Measurements from ENCODE around the gene JPH4. TPM values are rescaled to one million over a fixed set of nuclear protein-coding genes. Genes with fewer than 3 reads are reported as not detected.

The JPH4 gene
- total and polyA plus RNA-seq, 3 donors from 2014 or later, result 3.4 to 3.9 (median 3.6) TPM

DNA sequence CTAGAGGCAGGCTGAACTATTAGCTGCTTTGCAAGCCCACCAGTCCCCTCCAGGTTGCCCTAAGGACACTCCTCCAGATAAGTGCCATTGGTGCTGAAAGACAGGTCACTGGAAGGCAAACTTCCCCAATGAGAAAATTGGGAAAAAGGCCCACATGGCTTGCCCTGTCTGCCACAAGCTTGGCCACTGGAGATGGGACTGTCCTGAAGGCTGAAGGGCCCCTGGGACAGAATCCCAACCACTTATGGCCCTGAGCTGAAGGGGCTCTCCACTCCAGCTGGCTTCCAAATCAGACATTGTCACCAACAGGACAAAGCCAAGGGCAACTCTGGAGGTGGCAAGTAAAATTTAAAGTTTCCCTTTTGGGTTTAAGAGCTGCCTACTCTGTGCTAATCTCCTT lies 45.4 kb upstream of the JPH4 start:
- Histone ChIP-seq H3K36me3 (ENCODE audit: low read depth, missing control alignments) (no peaks in the 10 kb centered on the region), H3K9me3 (no peaks in the 10 kb centered on the region), H3K4me1 (no peaks in the 10 kb centered on the region), H3K4me3 (no peak overlapping the region), H3K27ac (no peak overlapping the region), H3K27me3 (no peaks in the 10 kb centered on the region)
- no peak for DNase-seq
- TF ChIP-seq, protein P1, sequence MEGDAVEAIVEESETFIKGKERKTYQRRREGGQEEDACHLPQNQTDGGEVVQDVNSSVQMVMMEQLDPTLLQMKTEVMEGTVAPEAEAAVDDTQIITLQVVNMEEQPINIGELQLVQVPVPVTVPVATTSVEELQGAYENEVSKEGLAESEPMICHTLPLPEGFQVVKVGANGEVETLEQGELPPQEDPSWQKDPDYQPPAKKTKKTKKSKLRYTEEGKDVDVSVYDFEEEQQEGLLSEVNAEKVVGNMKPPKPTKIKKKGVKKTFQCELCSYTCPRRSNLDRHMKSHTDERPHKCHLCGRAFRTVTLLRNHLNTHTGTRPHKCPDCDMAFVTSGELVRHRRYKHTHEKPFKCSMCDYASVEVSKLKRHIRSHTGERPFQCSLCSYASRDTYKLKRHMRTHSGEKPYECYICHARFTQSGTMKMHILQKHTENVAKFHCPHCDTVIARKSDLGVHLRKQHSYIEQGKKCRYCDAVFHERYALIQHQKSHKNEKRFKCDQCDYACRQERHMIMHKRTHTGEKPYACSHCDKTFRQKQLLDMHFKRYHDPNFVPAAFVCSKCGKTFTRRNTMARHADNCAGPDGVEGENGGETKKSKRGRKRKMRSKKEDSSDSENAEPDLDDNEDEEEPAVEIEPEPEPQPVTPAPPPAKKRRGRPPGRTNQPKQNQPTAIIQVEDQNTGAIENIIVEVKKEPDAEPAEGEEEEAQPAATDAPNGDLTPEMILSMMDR (IDR thresholded peaks at IDR 0.05), result no peak
- TF ChIP-seq POLR2A (IDR thresholded peaks at IDR 0.05), result no peak
- intact Hi-C loops (cut with DNase I; ENCODE audit: low total_unique reads), result no loop called here

- Histone ChIP-seq H3K27me3 (no peaks in the 10 kb centered on the region), H3K4me1 (no peaks in the 10 kb centered on the region), H3K27ac (no peak overlapping the region), H3K9me3 (no peaks in the 10 kb centered on the region), H3K36me3 (ENCODE audit: low read depth, missing control alignments) (no peaks in the 10 kb centered on the region), H3K4me3 (no peak overlapping the region)
- intact Hi-C loops (cut with DNase I; ENCODE audit: low total_unique reads), result no loop called here
- DNase-seq, result no peak
- WGBS, 2 donors, result 85 to 90% methylated on average over 4 of the region's 4 CpGs
- TF ChIP-seq, protein P1 (IDR thresholded peaks at IDR 0.05), result no peak
- TF ChIP-seq POLR2A (IDR thresholded peaks at IDR 0.05), result no peak
Measured at GRCh38 chr14:23622990-23623389, 44.4 kb upstream of the JPH4 start.

- TF ChIP-seq, protein P1 (IDR thresholded peaks at IDR 0.05), result no peak
- TF ChIP-seq POLR2A (IDR thresholded peaks at IDR 0.05), result no peak
- no peak for DNase-seq
- Histone ChIP-seq H3K27ac (no peak overlapping the region), H3K9me3 (no peaks in the 10 kb centered on the region), H3K4me1 (no peaks in the 10 kb centered on the region), H3K36me3 (ENCODE audit: low read depth, missing control alignments) (no peaks in the 10 kb centered on the region), H3K27me3 (no peaks in the 10 kb centered on the region), H3K4me3 (no peak overlapping the region)
- intact Hi-C loops (cut with DNase I; ENCODE audit: low total_unique reads), result no loop called here
- WGBS, 2 donors, result 90 to 92% methylated on average over 4 of the region's 4 CpGs
Measured at GRCh38 chr14:23621932-23622730, 43.5 kb upstream of the JPH4 start.

DNA sequence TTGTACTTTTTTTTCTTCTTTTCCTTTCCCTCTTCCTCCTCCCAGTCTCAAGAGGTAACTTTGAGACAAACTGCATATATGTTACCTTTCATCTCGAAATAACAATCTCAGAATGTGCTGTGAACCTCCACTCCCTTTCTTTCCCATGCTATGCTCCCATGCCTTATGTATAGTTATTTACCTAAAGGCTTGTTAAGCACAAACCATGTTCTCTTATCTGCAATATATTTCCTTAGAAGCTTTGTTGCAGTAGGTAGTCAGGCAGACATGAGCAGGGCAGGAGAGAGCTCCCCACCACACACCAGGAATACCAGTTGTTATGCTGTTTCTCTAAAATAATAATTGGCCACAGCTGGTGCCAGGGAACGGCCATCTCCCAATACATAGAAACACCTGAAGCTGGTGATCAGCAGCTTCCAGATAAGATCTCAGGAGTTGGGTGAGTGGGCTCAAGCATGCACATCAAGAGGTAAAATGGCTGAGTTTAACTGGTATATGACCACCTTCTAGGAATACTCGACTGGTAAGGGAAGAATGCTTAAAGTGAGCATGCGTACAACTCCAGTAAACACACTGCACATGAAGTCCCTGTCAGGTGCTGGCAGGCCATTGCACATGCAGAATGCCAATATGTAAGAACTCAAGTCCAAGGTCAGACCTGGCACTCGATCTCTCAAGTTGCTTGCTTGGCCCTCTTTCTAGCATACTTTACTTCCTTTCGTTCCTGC lies 42.8 kb upstream of the JPH4 start:
- 62 to 63% methylated on average over 6 of the region's 6 CpGs for WGBS, 2 donors
- DNase-seq, result no peak
- H3K4me1 ChIP-seq, result no peaks in the 10 kb centered on the region
- TF ChIP-seq POLR2A (IDR thresholded peaks at IDR 0.05), result no peak
- no peaks in the 10 kb centered on the region for H3K9me3 ChIP-seq
- H3K27me3 ChIP-seq, result no peaks in the 10 kb centered on the region
- H3K27ac ChIP-seq, result no peak overlapping the region
- H3K4me3 ChIP-seq, result no peak overlapping the region
- H3K36me3 ChIP-seq (ENCODE audit: low read depth, missing control alignments), result no peaks in the 10 kb centered on the region
- intact Hi-C loops (cut with DNase I; ENCODE audit: low total_unique reads), result no loop called here

DNA sequence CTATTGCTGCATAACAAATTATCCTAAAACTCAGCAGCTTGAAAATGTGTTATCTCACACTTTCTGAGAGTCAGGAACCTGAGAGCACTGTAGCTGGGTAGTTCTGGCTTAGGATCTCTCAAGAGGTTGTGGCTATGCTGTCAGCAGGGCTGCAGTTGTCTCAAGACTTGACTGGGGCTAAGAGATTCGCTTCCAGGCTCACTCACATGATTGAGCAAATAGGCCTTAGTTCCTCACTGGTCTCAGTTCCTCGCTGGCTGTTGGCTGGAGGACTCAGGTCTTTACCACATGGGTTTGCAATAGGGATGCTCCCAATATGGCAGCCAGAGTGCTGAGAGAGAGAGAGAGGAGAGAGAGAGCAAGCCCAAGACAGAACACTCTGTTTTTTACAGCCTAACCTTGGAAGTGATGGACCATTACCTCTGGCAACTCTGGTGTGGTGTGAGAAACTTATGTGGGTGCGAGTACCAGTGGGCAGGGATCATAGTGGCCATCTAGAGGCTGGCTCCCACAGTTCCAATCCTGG lies 41.6 kb upstream of the JPH4 start:
- Histone ChIP-seq H3K27me3 (no peaks in the 10 kb centered on the region), H3K4me1 (no peaks in the 10 kb centered on the region), H3K9me3 (no peaks in the 10 kb centered on the region), H3K27ac (no peak overlapping the region), H3K4me3 (no peak overlapping the region), H3K36me3 (ENCODE audit: low read depth, missing control alignments) (no peaks in the 10 kb centered on the region)
- intact Hi-C loops (cut with DNase I; ENCODE audit: low total_unique reads), result no loop called here
- 81 to 93% methylated on average over 3 of the region's 3 CpGs for WGBS, 2 donors
- DNase-seq, result no peak
- TF ChIP-seq, protein P1 (IDR thresholded peaks at IDR 0.05), result no peak
